ENCODE results near the gene ADRA2C. TPM values are rescaled to one million over a fixed set of nuclear protein-coding genes. Genes with fewer than 3 reads are reported as not detected.

Gene ADRA2C
- total and polyA plus RNA-seq, 9 of the 15 experiments (the other 6 are each of a cell fraction or from before 2014, with no cell fraction given): 0.06 to 0.58 (median 0.14) TPM; not detected in 2

- Histone ChIP-seq H3K9ac (ENCODE audit: insufficient read depth in 1 of 2, low read depth in 2 of 2, low read length in 2 of 2) (no peak overlapping the region), H3K4me1 (replicated peaks in 1 of 2; ENCODE audit: control insufficient read depth in 2 of 2, insufficient read depth in 2 of 2, low read length in 2 of 2) (peaks cover 0 to 18% of the 10 kb centered on the region in 2 experiments; a peak in 2 of 5 replicates), H3K36me3 (ENCODE audit: control insufficient read depth, insufficient read depth, low read length) (no peaks in the 10 kb centered on the region), H3K9me1 (ENCODE audit: control insufficient read depth, insufficient read depth, low read length) (no peaks in the 10 kb centered on the region), H2AFZ (ENCODE audit: low read depth, low read length) (no peak overlapping the region), H3K4me3 (no peak overlapping the region), H3K9me3 (replicated peaks; ENCODE audit: control insufficient read depth, insufficient read depth, low read depth, low read length) (no peaks in the 10 kb centered on the region), H3K4me2 (ENCODE audit: insufficient read depth, low read length) (no peak overlapping the region), H4K20me1 (replicated peaks; ENCODE audit: control insufficient read depth, insufficient read depth, low read length) (peaks cover 4% of the 10 kb centered on the region; the same call in 1 of the 2 replicates), H3K27me3 (ENCODE audit: control insufficient read depth in 2 of 2, insufficient read depth in 2 of 2, low read length in 2 of 2) (peaks cover 2 to 18% of the 10 kb centered on the region in 2 experiments; a peak in 3 of 5 replicates), H3K27ac (ENCODE audit: extremely low read depth, low read depth, low read length) (no peak overlapping the region), H3K79me2 (ENCODE audit: control insufficient read depth, insufficient read depth, low read length) (no peaks in the 10 kb centered on the region)
- ChIA-PET CTCF (ENCODE audit: low intra/inter-chr PET ratio) (no interaction called here), POLR2A (interaction anchor here (0.5 to 0.9 kb wide), 3 partner anchors 17 to 285 kb away, joined by 3 read pairs; no protein-coding TSS in a partner anchor)
- ATAC-seq (peak; percentile 95), FAIRE-seq (no peak), DNase-seq (ENCODE audit: extremely low read depth in 1 of 4, low spot score in 3 of 4) (peak; percentile 53 to 86 (median 80))
- in situ Hi-C loops (cut with MboI) (no loop called here), intact Hi-C loops (cut with micrococcal nuclease) (no loop called here)
- no TSS peak for BruUV-seq (replicated peaks)
- WGBS (ENCODE audit: insufficient coverage, low coverage, missing lambda C conversion rate): 15% methylated on average over 29 of the region's 101 CpGs
- TF ChIP-seq, protein P1, sequence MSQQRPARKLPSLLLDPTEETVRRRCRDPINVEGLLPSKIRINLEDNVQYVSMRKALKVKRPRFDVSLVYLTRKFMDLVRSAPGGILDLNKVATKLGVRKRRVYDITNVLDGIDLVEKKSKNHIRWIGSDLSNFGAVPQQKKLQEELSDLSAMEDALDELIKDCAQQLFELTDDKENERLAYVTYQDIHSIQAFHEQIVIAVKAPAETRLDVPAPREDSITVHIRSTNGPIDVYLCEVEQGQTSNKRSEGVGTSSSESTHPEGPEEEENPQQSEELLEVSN (IDR thresholded peaks at IDR 0.05; ENCODE audit: borderline replicate concordance in 1 of 2, extremely low read depth in 1 of 2, insufficient read depth in 1 of 2, insufficient read length in 1 of 2, low read depth in 1 of 2, low read length in 1 of 2, poor library complexity in 1 of 2, severe bottlenecking in 1 of 2): peak in 1 of 2 experiments; percentile 62
- TF ChIP-seq, protein P2, sequence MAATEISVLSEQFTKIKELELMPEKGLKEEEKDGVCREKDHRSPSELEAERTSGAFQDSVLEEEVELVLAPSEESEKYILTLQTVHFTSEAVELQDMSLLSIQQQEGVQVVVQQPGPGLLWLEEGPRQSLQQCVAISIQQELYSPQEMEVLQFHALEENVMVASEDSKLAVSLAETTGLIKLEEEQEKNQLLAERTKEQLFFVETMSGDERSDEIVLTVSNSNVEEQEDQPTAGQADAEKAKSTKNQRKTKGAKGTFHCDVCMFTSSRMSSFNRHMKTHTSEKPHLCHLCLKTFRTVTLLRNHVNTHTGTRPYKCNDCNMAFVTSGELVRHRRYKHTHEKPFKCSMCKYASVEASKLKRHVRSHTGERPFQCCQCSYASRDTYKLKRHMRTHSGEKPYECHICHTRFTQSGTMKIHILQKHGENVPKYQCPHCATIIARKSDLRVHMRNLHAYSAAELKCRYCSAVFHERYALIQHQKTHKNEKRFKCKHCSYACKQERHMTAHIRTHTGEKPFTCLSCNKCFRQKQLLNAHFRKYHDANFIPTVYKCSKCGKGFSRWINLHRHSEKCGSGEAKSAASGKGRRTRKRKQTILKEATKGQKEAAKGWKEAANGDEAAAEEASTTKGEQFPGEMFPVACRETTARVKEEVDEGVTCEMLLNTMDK (IDR thresholded peaks at IDR 0.05; ENCODE audit: borderline replicate concordance, insufficient read depth, low read depth, low read length, poor library complexity, severe bottlenecking): peak; percentile 87
- TF ChIP-seq SMAD4 (CRISPR knock-in tag; conservative IDR thresholded peaks at IDR 0.05): peak; percentile 80
- peak; percentile 29 for TF ChIP-seq CXXC5 (CRISPR knock-in tag; IDR thresholded peaks at IDR 0.05)
- TF ChIP-seq, protein P3, sequence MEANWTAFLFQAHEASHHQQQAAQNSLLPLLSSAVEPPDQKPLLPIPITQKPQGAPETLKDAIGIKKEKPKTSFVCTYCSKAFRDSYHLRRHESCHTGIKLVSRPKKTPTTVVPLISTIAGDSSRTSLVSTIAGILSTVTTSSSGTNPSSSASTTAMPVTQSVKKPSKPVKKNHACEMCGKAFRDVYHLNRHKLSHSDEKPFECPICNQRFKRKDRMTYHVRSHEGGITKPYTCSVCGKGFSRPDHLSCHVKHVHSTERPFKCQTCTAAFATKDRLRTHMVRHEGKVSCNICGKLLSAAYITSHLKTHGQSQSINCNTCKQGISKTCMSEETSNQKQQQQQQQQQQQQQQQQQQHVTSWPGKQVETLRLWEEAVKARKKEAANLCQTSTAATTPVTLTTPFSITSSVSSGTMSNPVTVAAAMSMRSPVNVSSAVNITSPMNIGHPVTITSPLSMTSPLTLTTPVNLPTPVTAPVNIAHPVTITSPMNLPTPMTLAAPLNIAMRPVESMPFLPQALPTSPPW (CRISPR knock-in tag; IDR thresholded peaks at IDR 0.05): peak; percentile 38; the same call in 1 of the 2 replicates
- no peak for TF ChIP-seq ZNF212 (CRISPR knock-in tag; IDR thresholded peaks at IDR 0.05)
- no peak for TF ChIP-seq STAT5B (CRISPR knock-in tag; IDR thresholded peaks at IDR 0.05)
- TF ChIP-seq KLF10 (CRISPR knock-in tag; IDR thresholded peaks at IDR 0.05): no peak
- peak; percentile 55; the same call in 1 of the 2 replicates for TF ChIP-seq CTBP1 (IDR thresholded peaks at IDR 0.05; ENCODE audit: borderline replicate concordance)
- TF ChIP-seq, protein P4, sequence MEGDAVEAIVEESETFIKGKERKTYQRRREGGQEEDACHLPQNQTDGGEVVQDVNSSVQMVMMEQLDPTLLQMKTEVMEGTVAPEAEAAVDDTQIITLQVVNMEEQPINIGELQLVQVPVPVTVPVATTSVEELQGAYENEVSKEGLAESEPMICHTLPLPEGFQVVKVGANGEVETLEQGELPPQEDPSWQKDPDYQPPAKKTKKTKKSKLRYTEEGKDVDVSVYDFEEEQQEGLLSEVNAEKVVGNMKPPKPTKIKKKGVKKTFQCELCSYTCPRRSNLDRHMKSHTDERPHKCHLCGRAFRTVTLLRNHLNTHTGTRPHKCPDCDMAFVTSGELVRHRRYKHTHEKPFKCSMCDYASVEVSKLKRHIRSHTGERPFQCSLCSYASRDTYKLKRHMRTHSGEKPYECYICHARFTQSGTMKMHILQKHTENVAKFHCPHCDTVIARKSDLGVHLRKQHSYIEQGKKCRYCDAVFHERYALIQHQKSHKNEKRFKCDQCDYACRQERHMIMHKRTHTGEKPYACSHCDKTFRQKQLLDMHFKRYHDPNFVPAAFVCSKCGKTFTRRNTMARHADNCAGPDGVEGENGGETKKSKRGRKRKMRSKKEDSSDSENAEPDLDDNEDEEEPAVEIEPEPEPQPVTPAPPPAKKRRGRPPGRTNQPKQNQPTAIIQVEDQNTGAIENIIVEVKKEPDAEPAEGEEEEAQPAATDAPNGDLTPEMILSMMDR (IDR thresholded peaks at IDR 0.05 in 2 of 3, conservative IDR thresholded peaks at IDR 0.05 in 1 of 3; ENCODE audit: insufficient read depth in 2 of 3, low read depth in 1 of 3, low read length in 3 of 3): peak in 2 of 3 experiments; percentile 29 to 46; a peak in 2 of 6 replicates
- TF ChIP-seq NFYB (IDR thresholded peaks at IDR 0.05; ENCODE audit: extremely low read depth, insufficient read length): no peak
Observed at GRCh38 chr4:3765271-3766035, 732 bp upstream of the ADRA2C start.

Data from K562 (cell line).